Body of pancreas (tissue), 4 donors: ENCODE measurements around the gene RTRAF.

Experiments
- POLR2A ChIP-seq, 3 donors: fragments of 450-650 bp; IDR thresholded peaks; one replicate each; pipeline ENCODE4 v1.6.1; 2016; ENCODE audit warnings: antibody characterized with exemption in 3 of 3, mild to moderate bottlenecking in 2 of 3
- TF ChIP-seq, protein P1 (sequence below), 7 experiments: fragments of 450-650 bp in 4 of 7; fragments of 200-600 bp in 3 of 7; sonication (generic) in 3 of 7; IDR thresholded peaks; one replicate each; pipeline ENCODE4 v1.5.1; 2016 to 2019; ENCODE audit warnings: antibody characterized with exemption in 7 of 7

DNA sequence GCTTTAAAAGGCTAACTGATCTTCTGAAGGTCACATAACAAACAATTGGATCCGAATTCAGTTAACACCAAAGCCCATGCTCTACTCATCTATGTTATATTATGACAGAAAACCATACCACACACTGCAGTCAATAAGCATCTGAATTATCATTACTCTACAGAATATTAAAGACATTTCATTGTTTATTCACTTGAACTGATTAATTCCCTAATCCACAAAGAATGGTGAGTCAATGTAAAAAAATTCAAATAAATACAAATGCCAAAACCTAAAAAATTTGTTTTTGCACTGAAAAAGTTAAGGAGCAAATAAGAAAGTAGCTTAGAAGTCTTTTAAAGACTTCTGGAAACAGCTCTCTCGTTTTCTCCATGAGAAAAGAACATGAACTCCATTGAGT is 65.8 kb downstream of the RTRAF start:
- TF ChIP-seq, protein P1, sequence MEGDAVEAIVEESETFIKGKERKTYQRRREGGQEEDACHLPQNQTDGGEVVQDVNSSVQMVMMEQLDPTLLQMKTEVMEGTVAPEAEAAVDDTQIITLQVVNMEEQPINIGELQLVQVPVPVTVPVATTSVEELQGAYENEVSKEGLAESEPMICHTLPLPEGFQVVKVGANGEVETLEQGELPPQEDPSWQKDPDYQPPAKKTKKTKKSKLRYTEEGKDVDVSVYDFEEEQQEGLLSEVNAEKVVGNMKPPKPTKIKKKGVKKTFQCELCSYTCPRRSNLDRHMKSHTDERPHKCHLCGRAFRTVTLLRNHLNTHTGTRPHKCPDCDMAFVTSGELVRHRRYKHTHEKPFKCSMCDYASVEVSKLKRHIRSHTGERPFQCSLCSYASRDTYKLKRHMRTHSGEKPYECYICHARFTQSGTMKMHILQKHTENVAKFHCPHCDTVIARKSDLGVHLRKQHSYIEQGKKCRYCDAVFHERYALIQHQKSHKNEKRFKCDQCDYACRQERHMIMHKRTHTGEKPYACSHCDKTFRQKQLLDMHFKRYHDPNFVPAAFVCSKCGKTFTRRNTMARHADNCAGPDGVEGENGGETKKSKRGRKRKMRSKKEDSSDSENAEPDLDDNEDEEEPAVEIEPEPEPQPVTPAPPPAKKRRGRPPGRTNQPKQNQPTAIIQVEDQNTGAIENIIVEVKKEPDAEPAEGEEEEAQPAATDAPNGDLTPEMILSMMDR (IDR thresholded peaks at IDR 0.05), result no peak
- TF ChIP-seq POLR2A (IDR thresholded peaks at IDR 0.05), result no peak
